ENCODE results near the gene ZSWIM8.
A peak's percentile ranks its signal among the peaks of the same experiment; 100 is the strongest.
"Not testable (repeated sequence)": the region's sequence is repeated elsewhere in the genome, so short reads cannot be mapped to it uniquely, and the experiment has no call there.

ZSWIM8 gene

GRCh38 chr10:73796035-73796434 lies 10.6 kb downstream of the ZSWIM8 start:
- not testable (repeated sequence) for DNase-seq

- DNase-seq: no peak
Observed at GRCh38 chr10:73796766-73797165, 11.4 kb downstream of the ZSWIM8 start.

GRCh38 chr10:73797324-73798025 lies 12.1 kb downstream of the ZSWIM8 start:
- DNase-seq: no peak

- DNase-seq: no peak
Observed at GRCh38 chr10:73798087-73798486, 12.7 kb downstream of the ZSWIM8 start.

- DNase-seq: no peak
Observed at GRCh38 chr10:73798927-73799560, 13.6 kb downstream of the ZSWIM8 start.

- DNase-seq: no peak
Observed at GRCh38 chr10:73799899-73800559, 14.6 kb downstream of the ZSWIM8 start.

- DNase-seq: no peak
Observed at GRCh38 chr10:73800560-73801252, 15.3 kb downstream of the ZSWIM8 start.

GRCh38 chr10:73801253-73801590 lies 15.8 kb downstream of the ZSWIM8 start:
- no peak for DNase-seq

GRCh38 chr10:73802276-73802991 lies 17.0 kb downstream of the ZSWIM8 start:
- no peak for DNase-seq

- DNase-seq: no peak
Observed at GRCh38 chr10:73803680-73804286, 18.4 kb downstream of the ZSWIM8 start.

- DNase-seq: no peak
Observed at GRCh38 chr10:73806176-73806950, 21.0 kb downstream of the ZSWIM8 start.

GRCh38 chr10:73807471-73807870 lies 22.1 kb downstream of the ZSWIM8 start:
- DNase-seq: no peak

- no peak for DNase-seq
Observed at GRCh38 chr10:73808021-73808815, 22.8 kb downstream of the ZSWIM8 start.

GRCh38 chr10:73809061-73809818 lies 23.8 kb downstream of the ZSWIM8 start:
- no peak for DNase-seq

GRCh38 chr10:73810358-73810734 lies 24.9 kb downstream of the ZSWIM8 start:
- no peak for DNase-seq

- peak; percentile 43 for DNase-seq
Observed at GRCh38 chr10:73810735-73811465, 25.5 kb downstream of the ZSWIM8 start.

- no peak for DNase-seq
Observed at GRCh38 chr10:73812657-73813056, 27.3 kb downstream of the ZSWIM8 start.

- DNase-seq: no peak
Observed at GRCh38 chr10:73813333-73813732, 27.9 kb downstream of the ZSWIM8 start.

- DNase-seq: no peak
Observed at GRCh38 chr10:73814276-73814895, 29.0 kb downstream of the ZSWIM8 start.

All from effector CD8-positive, alpha-beta T cell (primary cell).